ENCODE data around the gene LRMDA.

The LRMDA gene

GRCh38 chr10:76149602-76150138 is 718.2 kb downstream of the LRMDA start:
- CTCF ChIA-PET: no interaction called here
- Histone ChIP-seq H3K9me3 (ENCODE audit: control insufficient read depth, insufficient read depth, low read depth, low read length) (no peaks in the 10 kb centered on the region), H3K4me3 (ENCODE audit: low read depth, low read length) (no peak overlapping the region), H3K36me3 (ENCODE audit: control insufficient read depth in 2 of 2, insufficient read depth in 1 of 2, low read length in 2 of 2) (no peaks in the 10 kb centered on the region), H3K27ac (ENCODE audit: extremely low read depth, low read depth, low read length) (no peak overlapping the region), H3K4me1 (ENCODE audit: control insufficient read depth, insufficient read depth, low read length) (no peaks in the 10 kb centered on the region)
- TF ChIP-seq SCRT2 (tag by site-specific recombination; IDR thresholded peaks at IDR 0.05): no peak
- no peak for TF ChIP-seq ZNF555 (tag by site-specific recombination; conservative IDR thresholded peaks at IDR 0.05)
- TF ChIP-seq ZNF248 (tag by site-specific recombination; IDR thresholded peaks at IDR 0.05): no peak
- no peak for TF ChIP-seq ZNF174 (tag by site-specific recombination; IDR thresholded peaks at IDR 0.05)
- TF ChIP-seq, protein P1, sequence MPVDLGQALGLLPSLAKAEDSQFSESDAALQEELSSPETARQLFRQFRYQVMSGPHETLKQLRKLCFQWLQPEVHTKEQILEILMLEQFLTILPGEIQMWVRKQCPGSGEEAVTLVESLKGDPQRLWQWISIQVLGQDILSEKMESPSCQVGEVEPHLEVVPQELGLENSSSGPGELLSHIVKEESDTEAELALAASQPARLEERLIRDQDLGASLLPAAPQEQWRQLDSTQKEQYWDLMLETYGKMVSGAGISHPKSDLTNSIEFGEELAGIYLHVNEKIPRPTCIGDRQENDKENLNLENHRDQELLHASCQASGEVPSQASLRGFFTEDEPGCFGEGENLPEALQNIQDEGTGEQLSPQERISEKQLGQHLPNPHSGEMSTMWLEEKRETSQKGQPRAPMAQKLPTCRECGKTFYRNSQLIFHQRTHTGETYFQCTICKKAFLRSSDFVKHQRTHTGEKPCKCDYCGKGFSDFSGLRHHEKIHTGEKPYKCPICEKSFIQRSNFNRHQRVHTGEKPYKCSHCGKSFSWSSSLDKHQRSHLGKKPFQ (tag by site-specific recombination; IDR thresholded peaks at IDR 0.05): no peak
- no peak for TF ChIP-seq ZNF571 (tag by site-specific recombination; IDR thresholded peaks at IDR 0.05)
- no peak for TF ChIP-seq ZNF16 (tag by site-specific recombination; IDR thresholded peaks at IDR 0.05; ENCODE audit: low read depth)
- no peak for TF ChIP-seq ZNF37A (tag by site-specific recombination; IDR thresholded peaks at IDR 0.05)
- TF ChIP-seq ZNF610 (tag by site-specific recombination; IDR thresholded peaks at IDR 0.05; ENCODE audit: borderline replicate concordance): no peak
- no peak for TF ChIP-seq OSR2 (tag by site-specific recombination; IDR thresholded peaks at IDR 0.05)
- TF ChIP-seq OVOL3 (tag by site-specific recombination; IDR thresholded peaks at IDR 0.05): no peak
- TF ChIP-seq ZNF600 (tag by site-specific recombination; IDR thresholded peaks at IDR 0.05): no peak
- POLR2A ChIA-PET: no interaction called here

- POLR2A ChIA-PET: no interaction called here
- Histone ChIP-seq H3K36me3 (ENCODE audit: control insufficient read depth in 2 of 2, insufficient read depth in 1 of 2, low read length in 2 of 2) (no peaks in the 10 kb centered on the region), H3K9me3 (ENCODE audit: control insufficient read depth, insufficient read depth, low read depth, low read length) (no peaks in the 10 kb centered on the region), H3K4me1 (ENCODE audit: control insufficient read depth, insufficient read depth, low read length) (no peaks in the 10 kb centered on the region), H3K27ac (ENCODE audit: extremely low read depth, low read depth, low read length) (no peak overlapping the region), H3K4me3 (ENCODE audit: low read depth, low read length) (no peak overlapping the region)
- CTCF ChIA-PET: no interaction called here
- TF ChIP-seq ZNF19 (tag by site-specific recombination; IDR thresholded peaks at IDR 0.05; ENCODE audit: low read depth): no peak
- no peak for TF ChIP-seq OSR2 (tag by site-specific recombination; IDR thresholded peaks at IDR 0.05)
- no peak for TF ChIP-seq ZFP69B (tag by site-specific recombination; IDR thresholded peaks at IDR 0.05)
- TF ChIP-seq, protein P2, sequence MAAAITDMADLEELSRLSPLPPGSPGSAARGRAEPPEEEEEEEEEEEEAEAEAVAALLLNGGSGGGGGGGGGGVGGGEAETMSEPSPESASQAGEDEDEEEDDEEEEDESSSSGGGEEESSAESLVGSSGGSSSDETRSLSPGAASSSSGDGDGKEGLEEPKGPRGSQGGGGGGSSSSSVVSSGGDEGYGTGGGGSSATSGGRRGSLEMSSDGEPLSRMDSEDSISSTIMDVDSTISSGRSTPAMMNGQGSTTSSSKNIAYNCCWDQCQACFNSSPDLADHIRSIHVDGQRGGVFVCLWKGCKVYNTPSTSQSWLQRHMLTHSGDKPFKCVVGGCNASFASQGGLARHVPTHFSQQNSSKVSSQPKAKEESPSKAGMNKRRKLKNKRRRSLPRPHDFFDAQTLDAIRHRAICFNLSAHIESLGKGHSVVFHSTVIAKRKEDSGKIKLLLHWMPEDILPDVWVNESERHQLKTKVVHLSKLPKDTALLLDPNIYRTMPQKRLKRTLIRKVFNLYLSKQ (tag by site-specific recombination; IDR thresholded peaks at IDR 0.05; ENCODE audit: borderline replicate concordance): no peak
- no peak for TF ChIP-seq ZNF792 (tag by site-specific recombination; IDR thresholded peaks at IDR 0.05)
- TF ChIP-seq ZBTB7A (tag by site-specific recombination; IDR thresholded peaks at IDR 0.05; ENCODE audit: low read depth): no peak
- TF ChIP-seq ZNF398 (tag by site-specific recombination; IDR thresholded peaks at IDR 0.05): no peak
- TF ChIP-seq ZNF391 (tag by site-specific recombination; IDR thresholded peaks at IDR 0.05; ENCODE audit: borderline replicate concordance, low read depth): no peak
- no peak for TF ChIP-seq ZNF529 (tag by site-specific recombination; IDR thresholded peaks at IDR 0.05; ENCODE audit: insufficient replicate concordance)
Observed at GRCh38 chr10:76150139-76150875, 718.9 kb downstream of the LRMDA start.
